ENCODE measurements around the gene MFF.

DNA sequence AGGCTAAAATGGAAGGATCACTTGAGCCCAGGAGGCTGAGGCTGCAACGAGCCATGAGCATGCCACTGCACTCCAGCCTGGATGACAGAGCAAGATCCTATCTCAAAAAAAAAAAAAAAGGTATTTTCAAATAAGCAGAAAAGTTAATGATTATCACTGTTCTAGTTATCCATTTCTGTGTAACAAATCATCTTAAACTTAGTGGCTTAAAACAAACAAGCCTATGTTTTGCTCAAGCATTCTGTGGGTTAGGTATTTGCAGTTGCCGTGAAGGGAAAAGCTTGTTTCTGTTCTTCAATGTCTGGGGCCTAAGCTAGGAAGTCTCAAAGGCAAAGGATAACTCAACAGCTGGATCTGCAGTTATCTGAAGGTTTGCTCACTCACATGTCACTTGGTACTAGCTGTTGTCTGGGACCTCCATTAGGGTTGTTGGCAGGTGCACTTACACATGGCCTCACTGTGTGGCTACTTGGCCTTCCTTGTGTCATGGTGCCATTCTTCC is 14.1 kb downstream of the MFF start:
- TF ChIP-seq CTCF (conservative IDR thresholded peaks at IDR 0.05; ENCODE audit: low read length) (no peak), EZH2phosphoT487 (IDR thresholded peaks at IDR 0.05; ENCODE audit: borderline replicate concordance) (no peak)
